T-helper 2 cell treated with Interferon-gamma antibody and Interleukin-4, amounts not matched to agents 5 μg/mL and 100 μg/mL, for 36 hours (primary cell): Measurements from ENCODE around the gene GK2.

Experiments used
- DNase-seq: peaks from one replicate; pipeline ENCODE4 v3.0.0; 2021; ENCODE audit warnings: low spot score
- H3K27ac Mint-ChIP-seq: one replicate; pipeline ENCODE4 v1.8.0; 2021; ENCODE audit warnings: mild to moderate bottlenecking, mixed read lengths
- H3K27me3 Mint-ChIP-seq: one replicate; pipeline ENCODE4 v1.8.0; 2021; ENCODE audit warnings: low read depth, mixed read lengths
- H3K36me3 Mint-ChIP-seq: one replicate; pipeline ENCODE4 v1.8.0; 2021; ENCODE audit warnings: low read depth, mixed read lengths
- H3K4me1 Mint-ChIP-seq: one replicate; pipeline ENCODE4 v1.8.0; 2021; ENCODE audit warnings: low read depth, mixed read lengths
- H3K4me3 Mint-ChIP-seq: one replicate; pipeline ENCODE4 v1.8.0; 2022; ENCODE audit warnings: mild to moderate bottlenecking, moderate library complexity, mixed read lengths
- H3K9me3 Mint-ChIP-seq: one replicate; pipeline ENCODE4 v1.8.0; 2021; ENCODE audit warnings: mixed read lengths

Gene GK2

DNA sequence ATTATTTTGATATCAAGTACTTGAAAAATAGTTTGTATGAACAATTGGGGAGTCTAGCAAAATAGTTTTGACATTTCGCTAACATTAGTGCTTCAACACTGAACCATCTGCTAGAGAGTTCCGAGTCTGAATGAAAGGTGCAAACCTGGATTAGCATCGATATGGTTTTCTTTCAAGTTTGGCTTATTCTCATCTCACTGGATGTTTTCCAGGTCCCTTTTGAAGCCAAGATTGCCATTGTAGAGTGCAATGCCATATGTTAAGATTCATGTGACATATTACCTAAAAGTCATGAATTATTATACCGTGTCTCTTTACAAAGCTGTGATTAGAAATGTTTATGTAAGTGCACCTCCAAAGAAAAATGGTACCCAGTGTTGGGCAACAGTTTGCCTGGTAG is 45.4 kb downstream of the GK2 start:
- Mint-ChIP-seq H3K27ac (no peak overlapping the region), H3K4me1 (no peaks in the 10 kb centered on the region), H3K4me3 (no peak overlapping the region), H3K27me3 (no peaks in the 10 kb centered on the region), H3K9me3 (no peaks in the 10 kb centered on the region), H3K36me3 (no peaks in the 10 kb centered on the region)
- no peak for DNase-seq

DNA sequence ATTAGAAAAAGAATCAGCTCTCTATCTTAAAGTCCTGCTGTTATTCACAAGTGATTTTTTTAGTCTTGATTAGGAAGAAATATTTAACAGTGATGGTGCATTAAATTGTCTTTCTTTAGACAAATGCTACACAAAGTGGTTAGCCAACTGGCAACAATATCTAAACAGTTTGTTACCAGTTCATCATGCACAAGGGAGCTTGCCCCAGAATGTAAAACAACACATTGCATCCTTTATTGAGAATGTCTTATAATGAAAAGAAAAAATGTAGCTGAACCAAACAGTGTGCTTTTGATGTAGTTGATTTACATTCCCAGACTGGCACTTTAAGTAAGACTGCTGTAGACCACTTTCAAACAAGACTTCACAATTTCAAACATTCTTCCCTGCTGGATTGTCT is 48.0 kb downstream of the GK2 start:
- Mint-ChIP-seq H3K36me3 (no peaks in the 10 kb centered on the region), H3K27me3 (no peaks in the 10 kb centered on the region), H3K9me3 (no peaks in the 10 kb centered on the region), H3K27ac (no peak overlapping the region), H3K4me1 (no peaks in the 10 kb centered on the region), H3K4me3 (no peak overlapping the region)
- no peak for DNase-seq

DNA sequence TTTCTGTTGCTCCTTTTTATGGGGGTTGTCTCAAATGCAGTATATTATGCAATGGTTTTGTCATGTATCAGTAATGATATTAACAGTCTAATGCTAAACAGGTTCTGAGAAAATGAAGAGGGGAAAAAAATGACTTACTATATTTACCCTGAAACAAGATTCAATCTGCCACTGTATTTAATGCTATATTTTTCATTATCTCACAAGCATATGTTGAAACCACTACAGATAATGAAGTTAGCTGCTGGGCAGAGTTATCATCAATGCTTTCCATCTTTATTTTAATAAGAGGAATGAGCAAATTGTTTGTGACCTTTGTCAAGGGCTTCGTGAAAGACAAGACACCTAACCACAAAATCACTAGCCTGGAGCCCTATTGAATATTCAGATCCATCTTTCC is 49.6 kb downstream of the GK2 start:
- H3K27me3 Mint-ChIP-seq: no peaks in the 10 kb centered on the region
- H3K36me3 Mint-ChIP-seq: no peaks in the 10 kb centered on the region
- no peak overlapping the region for H3K27ac Mint-ChIP-seq
- H3K4me1 Mint-ChIP-seq: no peaks in the 10 kb centered on the region
- no peaks in the 10 kb centered on the region for H3K9me3 Mint-ChIP-seq
- no peak overlapping the region for H3K4me3 Mint-ChIP-seq
- no peak for DNase-seq

DNA sequence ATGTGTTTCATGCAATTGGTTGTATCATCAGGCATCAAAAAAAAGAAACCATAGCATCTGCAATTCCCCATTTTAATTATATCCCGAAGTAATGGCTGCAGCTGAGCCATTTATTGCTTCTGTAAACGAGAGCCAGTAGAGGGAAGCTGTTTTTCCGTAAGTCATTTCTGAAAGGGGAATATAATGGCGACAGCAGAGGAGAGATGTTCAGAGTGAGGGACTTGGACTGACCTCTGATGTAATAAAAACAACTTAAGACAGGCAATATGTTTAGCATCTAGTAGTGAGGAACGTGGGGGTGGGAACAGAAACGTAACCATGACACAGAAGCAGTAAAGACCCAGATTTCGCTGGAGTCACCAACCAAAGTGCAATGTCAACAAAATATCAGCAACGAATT is 50.7 kb downstream of the GK2 start:
- no peak overlapping the region for H3K4me3 Mint-ChIP-seq
- H3K27me3 Mint-ChIP-seq: no peaks in the 10 kb centered on the region
- H3K9me3 Mint-ChIP-seq: no peaks in the 10 kb centered on the region
- H3K27ac Mint-ChIP-seq: no peak overlapping the region
- H3K36me3 Mint-ChIP-seq: no peaks in the 10 kb centered on the region
- DNase-seq: no peak
- no peaks in the 10 kb centered on the region for H3K4me1 Mint-ChIP-seq
